IMR-90 (cell line): ENCODE results near the gene TRAF3IP1. TPM values are rescaled to one million over a fixed set of nuclear protein-coding genes. Genes with fewer than 3 reads are reported as not detected.

Experiments
- ATAC-seq: fragments of 200-7000 bp; cut with Tn5 transposase; 2 replicates; pipeline ENCODE4 v1.9.1; 2020; ENCODE audit warnings: low read depth, mild to moderate bottlenecking, moderate library complexity
- BruUV-seq: library from RNA; stranded (reverse); fragments of 400-500 nt; replicated peaks from 2 replicates; lab custom pipeline; 2021; lab: Mats Ljungman, UMichigan
- CTCF ChIA-PET: fragments of 300-600 bp; formaldehyde crosslinking; extraction: SDS; loops from one replicate; lab custom pipeline; 2021; ENCODE audit warnings: antibody characterized with exemption; lab: Yijun Ruan, JAX
- POLR2A ChIA-PET: fragments of 300-600 bp; sonication (Branson Sonifier 250); formaldehyde crosslinking; loops from one replicate; lab custom pipeline; 2022; ENCODE audit warnings: antibody characterized with exemption; ENCODE audit not compliant: unreplicated experiment; lab: Charles Lee
- DNase-seq: peaks from one replicate; pipeline ENCODE4 v3.0.0; 2013
- H2AFZ ChIP-seq: replicated peaks from 2 replicates; pipeline ENCODE3; 2013; ENCODE audit warnings: low read length, mild to moderate bottlenecking; ENCODE audit not compliant: poor library complexity
- H2AK5ac ChIP-seq: 2 replicates; pipeline ENCODE4 v1.6.1; 2013; ENCODE audit warnings: low read depth, low read length, inconsistent platforms
- H2AK9ac ChIP-seq: replicated peaks from 2 replicates; pipeline ENCODE3; 2013; ENCODE audit warnings: mild to moderate bottlenecking, low read depth, low read length, moderate library complexity; ENCODE audit not compliant: poor library complexity
- H2BK120ac ChIP-seq: 2 replicates; pipeline ENCODE4 v1.6.1; 2013; ENCODE audit warnings: low read depth, low read length, inconsistent platforms
- H2BK15ac ChIP-seq: 3 replicates; pipeline ENCODE4 v1.6.1; 2013; ENCODE audit warnings: low read depth, low read length, inconsistent platforms
- H2BK20ac ChIP-seq: 2 replicates; pipeline ENCODE4 v1.6.1; 2013; ENCODE audit warnings: low read depth, mild to moderate bottlenecking, inconsistent platforms, low read length, moderate library complexity
- H2BK5ac ChIP-seq: 2 replicates; pipeline ENCODE4 v1.6.1; 2013; ENCODE audit warnings: mild to moderate bottlenecking, low read depth, low read length, inconsistent platforms; ENCODE audit not compliant: poor library complexity, severe bottlenecking
- H3K14ac ChIP-seq: replicated peaks from 2 replicates; pipeline ENCODE4 v1.6.1; 2013; ENCODE audit warnings: low read depth, low read length, inconsistent platforms
- H3K18ac ChIP-seq: 2 replicates; pipeline ENCODE4 v1.6.1; 2013; ENCODE audit warnings: low read depth, low read length, control low read depth
- H3K23ac ChIP-seq: 2 replicates; pipeline ENCODE4 v1.6.1; 2013; ENCODE audit warnings: low read depth, low read length, inconsistent platforms
- H3K27ac ChIP-seq: 2 replicates; pipeline ENCODE4 v1.5.1; 2013; ENCODE audit warnings: mild to moderate bottlenecking, control low read depth, low read length; ENCODE audit not compliant: insufficient read depth
- H3K27me3 ChIP-seq: 2 replicates; pipeline ENCODE4 v1.6.1; 2013; ENCODE audit warnings: low read length; ENCODE audit not compliant: control insufficient read depth, insufficient read depth
- H3K36me3 ChIP-seq: 2 replicates; pipeline ENCODE4 v1.6.1; 2013; ENCODE audit warnings: low read length, mixed read lengths; ENCODE audit not compliant: control insufficient read depth, insufficient read depth
- H3K4ac ChIP-seq: 2 replicates; pipeline ENCODE4 v1.6.1; 2013; ENCODE audit warnings: low read depth, low read length, inconsistent platforms
- H3K4me1 ChIP-seq: 2 replicates; pipeline ENCODE4 v1.6.1; 2013; ENCODE audit warnings: low read length, mixed read lengths; ENCODE audit not compliant: control insufficient read depth, insufficient read depth
- H3K4me2 ChIP-seq: 2 replicates; pipeline ENCODE4 v1.6.1; 2013; ENCODE audit warnings: low read depth, mild to moderate bottlenecking, control low read depth, low read length, moderate library complexity
- H3K4me3 ChIP-seq: 2 replicates; pipeline ENCODE4 v1.5.1; 2013; ENCODE audit warnings: low read depth, mild to moderate bottlenecking, control low read depth, low read length, moderate library complexity; ENCODE audit not compliant: insufficient read depth
- H3K56ac ChIP-seq: 2 replicates; pipeline ENCODE4 v1.6.1; 2013; ENCODE audit warnings: low read length, inconsistent platforms; ENCODE audit not compliant: insufficient read depth; ENCODE audit errors: extremely low read depth
- H3K79me1 ChIP-seq, 2 experiments: 2 replicates each; pipeline ENCODE4 v1.6.1; 2013; ENCODE audit warnings: low read length in 2 of 2, inconsistent platforms in 1 of 2, low read depth in 1 of 2
- H3K9ac ChIP-seq: 2 replicates; pipeline ENCODE4 v1.6.1; 2013; ENCODE audit warnings: low read depth, low read length, control low read depth
- H3K9me1 ChIP-seq: 2 replicates; pipeline ENCODE4 v1.6.1; 2013; ENCODE audit warnings: low read length, inconsistent platforms; ENCODE audit not compliant: insufficient read depth
- H3K9me3 ChIP-seq: 2 replicates; pipeline ENCODE4 v1.6.1; 2013; ENCODE audit warnings: low read length; ENCODE audit not compliant: control insufficient read depth, insufficient read depth
- H4K20me1 ChIP-seq: 2 replicates; pipeline ENCODE4 v1.6.1; 2013; ENCODE audit warnings: low read length, inconsistent platforms; ENCODE audit not compliant: insufficient read depth
- H4K5ac ChIP-seq: 2 replicates; pipeline ENCODE4 v1.6.1; 2013; ENCODE audit warnings: mild to moderate bottlenecking, low read depth, low read length, control low read depth
- H4K8ac ChIP-seq, 2 experiments: 2 replicates each; pipeline ENCODE4 v1.6.1; 2013; ENCODE audit warnings: low read depth in 2 of 2, low read length in 2 of 2, control low read depth in 1 of 2, inconsistent platforms in 1 of 2
- H4K91ac ChIP-seq: 2 replicates; pipeline ENCODE4 v1.6.1; 2013; ENCODE audit warnings: low read depth, low read length, inconsistent platforms; ENCODE audit not compliant: insufficient read depth
- BHLHE40 ChIP-seq: fragments of 150-350 bp; IDR thresholded peaks from 2 replicates; pipeline ENCODE4 v1.6.1; 2016; ENCODE audit warnings: mild to moderate bottlenecking, low read depth, low read length
- CEBPB ChIP-seq: IDR thresholded peaks from 2 replicates; pipeline ENCODE4 v1.6.1; 2012; ENCODE audit warnings: low read depth, low read length, improper control_type of control experiment
- CHD1 ChIP-seq: IDR thresholded peaks from 2 replicates; pipeline ENCODE4 v1.6.1; 2012; ENCODE audit warnings: low read depth, low read length, improper control_type of control experiment
- CTCF ChIP-seq: conservative IDR thresholded peaks from 2 replicates; pipeline ENCODE4 v1.5.1; 2012; ENCODE audit warnings: mild to moderate bottlenecking, low read depth, low read length, improper control_type of control experiment
- ELK1 ChIP-seq: fragments of 150-350 bp; IDR thresholded peaks from 2 replicates; pipeline ENCODE4 v1.6.1; 2016; ENCODE audit warnings: low read depth, mild to moderate bottlenecking, low read length, moderate library complexity, borderline replicate concordance
- FOS ChIP-seq: fragments of 150-350 bp; IDR thresholded peaks from 2 replicates; pipeline ENCODE4 v1.6.1; 2016; ENCODE audit warnings: low read depth, low read length
- MAZ ChIP-seq: IDR thresholded peaks from 2 replicates; pipeline ENCODE4 v1.6.1; 2012; ENCODE audit warnings: low read depth, mild to moderate bottlenecking, low read length, improper control_type of control experiment, moderate library complexity, borderline replicate concordance
- MXI1 ChIP-seq: IDR thresholded peaks from 2 replicates; pipeline ENCODE4 v1.6.1; 2012; ENCODE audit warnings: low read depth, mild to moderate bottlenecking, low read length, moderate library complexity, borderline replicate concordance
- NFE2L2 ChIP-seq: fragments of 150-350 bp; IDR thresholded peaks from 2 replicates; pipeline ENCODE4 v1.6.1; 2016; ENCODE audit warnings: low read depth, mild to moderate bottlenecking, low read length
- POLR2A ChIP-seq: IDR thresholded peaks from 2 replicates; pipeline ENCODE4 v1.6.1; 2012; ENCODE audit warnings: mild to moderate bottlenecking, low read depth, low read length
- RAD21 ChIP-seq: IDR thresholded peaks from 2 replicates; pipeline ENCODE4 v1.6.1; 2012; ENCODE audit warnings: low read length, improper control_type of control experiment
- RFX5 ChIP-seq: IDR thresholded peaks from 2 replicates; pipeline ENCODE4 v1.8.0; 2012; ENCODE audit warnings: low read depth, mild to moderate bottlenecking, low read length, moderate library complexity
- WGBS, 2 experiments: methylation state at CpG; one replicate each; pipeline versions ENCODE4 v1.1.5 to v1.1.7; 2013; ENCODE audit warnings: missing lambda C conversion rate in 2 of 2; ENCODE audit not compliant: insufficient read length in 1 of 2; ENCODE audit errors: extremely low coverage in 2 of 2; 5-methylcytosine and 5-hydroxymethylcytosine counted together
- dilution Hi-C: fragments of 300-500 bp; cut with HindIII; formaldehyde crosslinking; loops from one replicate; pipeline ENCODE4 v1.14.3; 2018; ENCODE audit warnings: low sequenced_read_pairs; ENCODE audit not compliant: unreplicated experiment
- in situ Hi-C: fragments of 300-500 bp; cut with MboI; formaldehyde crosslinking; loops from 3 replicates; pipeline ENCODE4 v1.14.3; 2019; ENCODE audit warnings: low sequenced_read_pairs, inconsistent platforms, mixed read lengths
- intact Hi-C: fragments of 100-400 bp; cut with micrococcal nuclease; formaldehyde crosslinking; loops from 2 replicates; pipeline ENCODE4 v1.10.0; 2022
- polyA plus RNA-seq, 3 experiments: library from polyadenylated mRNA; depleted of rRNA; stranded (reverse); fragments of >200 nt; gene quantifications; 2 replicates each; pipeline ENCODE4 v1.2.3, GENCODE V29; 2012; ENCODE audit warnings: low replicate concordance in 1 of 3
- total RNA-seq: library from RNA; depleted of rRNA; stranded (reverse); fragments of >200 nt; gene quantifications from 2 replicates; pipeline ENCODE4 v1.2.3, GENCODE V29; 2012

Gene TRAF3IP1
- total and polyA plus RNA-seq, 2 of the 4 experiments (the other 2 are of a cell fraction), result 5.9 to 8.3 TPM

GRCh38 chr2:238425979-238426567, 105.8 kb downstream of the TRAF3IP1 start:
- Histone ChIP-seq H3K27ac (peak overlapping the region; percentile 99), H2AK9ac (peak overlapping the region; percentile 78), H2BK15ac (peak overlapping the region; percentile 8; the same call in 2 of the 3 replicates), H3K4ac (peak overlapping the region; percentile 84), H3K4me1 (peaks cover 11% of the 10 kb centered on the region), H2BK120ac (peak overlapping the region; percentile 63), H4K91ac (peak overlapping the region; percentile 67), H2AFZ (peak overlapping the region; percentile 94), H3K23ac (peak overlapping the region; percentile 90), H3K18ac (peak overlapping the region; percentile 34; the same call in 1 of the 2 replicates), H3K4me3 (peak overlapping the region; percentile 96), H3K27me3 (no peaks in the 10 kb centered on the region), H3K9me3 (0 out of 2 replicates have a peak, but pooled peaks cover 4% of the 10 kb centered on the region), H3K79me1 (peaks cover 8 to 25% of the 10 kb centered on the region in 2 experiments; a peak in 3 of 4 replicates), H3K36me3 (peaks cover 6% of the 10 kb centered on the region), H4K20me1 (no peaks in the 10 kb centered on the region), H3K4me2 (peak overlapping the region; percentile 95), H2BK5ac (peak overlapping the region; percentile 97), H4K5ac (peak overlapping the region; percentile 65), H3K14ac (peak overlapping the region; percentile 56), H4K8ac (peak overlapping the region; percentile 73 to 95), H2AK5ac (peak overlapping the region; percentile 95), H3K56ac (peak overlapping the region; percentile 55), H3K9me1 (peaks cover 9% of the 10 kb centered on the region), H3K9ac (peak overlapping the region; percentile 97), H2BK20ac (peak overlapping the region; percentile 2; the same call in 1 of the 2 replicates)
- WGBS, 2 experiments, result 2% methylated on average over 10 of the region's 24 CpGs; no CpG with 5 or more reads in 1 of the 2 experiments
- TF ChIP-seq POLR2A (no peak; the same call in 1 of the 2 replicates), MXI1 (no peak), CTCF (no peak), RAD21 (no peak), ELK1 (no peak), RFX5 (peak; percentile 72), MAZ (no peak), NFE2L2 (no peak), FOS (no peak), BHLHE40 (no peak), CEBPB (no peak), CHD1 (peak; percentile 14; the same call in 1 of the 2 replicates)
- peak; percentile 40 for ATAC-seq
- ChIA-PET POLR2A (no interaction called here), CTCF (no interaction called here)
- in situ Hi-C loops (no loop called here), intact Hi-C loops (no loop called here), dilution Hi-C loops (no loop called here)
- DNase-seq, result peak; percentile 68
- no TSS peak for BruUV-seq
